HCT116 (cell line): ENCODE results near the gene EFL1. TPM values are rescaled to one million over a fixed set of nuclear protein-coding genes. Genes with fewer than 3 reads are reported as not detected.
"Not testable (repeated sequence)": the region's sequence is repeated elsewhere in the genome, so short reads cannot be mapped to it uniquely, and the experiment has no call there.

Experiments used
- ATAC-seq: fragments of 200-7000 bp; cut with Tn5 transposase; 2 replicates; pipeline ENCODE4 v1.9.1; 2020; ENCODE audit warnings: mild to moderate bottlenecking, moderate library complexity
- BruUV-seq: library from RNA; stranded (reverse); fragments of 400-500 nt; replicated peaks from 2 replicates; lab custom pipeline; 2021; lab: Mats Ljungman, UMichigan
- CTCF ChIA-PET: fragments of 300-600 bp; sonication (Branson Sonifier 250); formaldehyde crosslinking; loops from one replicate; lab custom pipeline; 2021; ENCODE audit warnings: antibody characterized with exemption; lab: Charles Lee
- POLR2A ChIA-PET: fragments of 300-600, 350-600 bp; sonication (Branson Sonifier 250); formaldehyde crosslinking; loops from one replicate; lab custom pipeline; 2021; ENCODE audit warnings: antibody characterized with exemption; lab: Charles Lee
- RAD21 ChIA-PET, 2 experiments: fragments of 300-600 bp; sonication (Branson Sonifier 250); formaldehyde crosslinking; loops; one replicate each; lab custom pipeline; 2023; ENCODE audit warnings: low total read pairs in 2 of 2; ENCODE audit not compliant: uncharacterized antibody in 2 of 2, unreplicated experiment in 2 of 2, low non-redundant PET in 1 of 2; lab: Charles Lee
- DNase-seq: peaks from one replicate; pipeline ENCODE4 v3.0.0-alpha.2; 2010; ENCODE audit warnings: low read depth, low spot score
- H2AFZ ChIP-seq: fragments of 200-600 bp; shearing (Covaris generic), sonication (generic); 2 replicates; pipeline ENCODE4 v1.6.1; 2017; ENCODE audit warnings: low read depth, mixed run types, mixed read lengths, antibody characterized with exemption, low read length; ENCODE audit not compliant: poor library complexity, severe bottlenecking
- H3K27ac ChIP-seq: 2 replicates; pipeline ENCODE4 v1.5.1; 2012; ENCODE audit warnings: low read depth, low read length
- H3K27me3 ChIP-seq: fragments of 200-600 bp; sonication (generic); 2 replicates; pipeline ENCODE4 v1.6.1; 2016; ENCODE audit warnings: mixed run types, low read length, mixed read lengths; ENCODE audit not compliant: insufficient read depth
- H3K36me3 ChIP-seq, 2 experiments: fragments of 200-500 bp in 1 of 2; fragments of 200-600 bp in 1 of 2; sonication (Bioruptor generic) in 1 of 2; sonication (generic) in 1 of 2; 2 replicates each; pipeline versions ENCODE4 v1.5.1 to v1.6.1; 2014 to 2016; ENCODE audit warnings: low read length in 2 of 2, inconsistent platforms in 1 of 2, mixed read lengths in 1 of 2, mixed run types in 1 of 2; ENCODE audit not compliant: insufficient read depth in 2 of 2, control insufficient read depth in 1 of 2
- H3K4me1 ChIP-seq, 2 experiments: fragments of 200-600 bp in 1 of 2; sonication (generic) in 1 of 2; 2 replicates each; pipeline versions ENCODE4 v1.5.1 to v1.6.1; 2012 to 2017; ENCODE audit warnings: low read length in 2 of 2, inconsistent platforms in 1 of 2, mild to moderate bottlenecking in 1 of 2, mixed read lengths in 1 of 2, mixed run types in 1 of 2, moderate library complexity in 1 of 2; ENCODE audit not compliant: insufficient read depth in 2 of 2, control insufficient read depth in 1 of 2
- H3K4me2 ChIP-seq: fragments of 200-600 bp; sonication (generic); 2 replicates; pipeline ENCODE4 v1.6.1; 2017; ENCODE audit warnings: mixed run types, low read length, mixed read lengths
- H3K4me3 ChIP-seq, 2 experiments: fragments of 200-600 bp in 1 of 2; sonication (generic) in 1 of 2; replicated peaks in 1 of 2; 2 replicates each; pipeline ENCODE4 v1.5.1; 2011 to 2016; ENCODE audit warnings: low read length in 2 of 2, control low read depth in 1 of 2, low read depth in 1 of 2, mild to moderate bottlenecking in 1 of 2, mixed read lengths in 1 of 2, mixed run types in 1 of 2
- H3K79me2 ChIP-seq: fragments of 200-600 bp; sonication (generic); 2 replicates; pipeline ENCODE4 v1.6.1; 2017; ENCODE audit warnings: mild to moderate bottlenecking, mixed run types, low read length, moderate library complexity, mixed read lengths; ENCODE audit not compliant: insufficient read depth
- H3K9ac ChIP-seq: fragments of 200-600 bp; sonication (generic); 2 replicates; pipeline ENCODE4 v1.6.1; 2016; ENCODE audit warnings: low read length, mixed read lengths
- H3K9me2 ChIP-seq: fragments of 200-600 bp; sonication (generic), shearing (Covaris generic); 2 replicates; pipeline ENCODE4 v1.6.1; 2017; ENCODE audit warnings: mixed run types, mild to moderate bottlenecking, moderate library complexity; ENCODE audit not compliant: insufficient read depth
- H3K9me3 ChIP-seq, 2 experiments: fragments of 200-500 bp in 1 of 2; fragments of 200-600 bp in 1 of 2; sonication (Bioruptor generic) in 1 of 2; sonication (generic) in 1 of 2; 2 replicates each; pipeline ENCODE4 v1.6.1; 2014 to 2017; ENCODE audit warnings: low read length in 2 of 2, mixed read lengths in 2 of 2, inconsistent platforms in 1 of 2, low read depth in 1 of 2, mild to moderate bottlenecking in 1 of 2, mixed run types in 1 of 2, moderate library complexity in 1 of 2; ENCODE audit not compliant: control insufficient read depth in 1 of 2, insufficient read depth in 1 of 2
- H4K20me1 ChIP-seq: fragments of 200-600 bp; sonication (generic), shearing (Covaris generic); 2 replicates; pipeline ENCODE4 v1.6.1; 2017; ENCODE audit warnings: mixed run types, mild to moderate bottlenecking, moderate library complexity; ENCODE audit not compliant: insufficient read depth
- ATF3 ChIP-seq: IDR thresholded peaks from 2 replicates; pipeline ENCODE4 v1.6.1; 2012
- CBX3 ChIP-seq: IDR thresholded peaks from 2 replicates; pipeline ENCODE4 v1.6.1; 2012; ENCODE audit warnings: low read depth
- CTCF ChIP-seq, 3 experiments: fragments of 200-600 bp in 1 of 3; sonication (generic) in 1 of 3; IDR thresholded peaks in 2 of 3; conservative IDR thresholded peaks in 1 of 3; 2 replicates each; pipeline ENCODE4 v1.5.1; 2012 to 2017; ENCODE audit warnings: low read depth in 2 of 3, low read length in 2 of 3, antibody characterized with exemption in 1 of 3, borderline replicate concordance in 1 of 3, control low read depth in 1 of 3, mild to moderate bottlenecking in 1 of 3, mixed read lengths in 1 of 3, mixed run types in 1 of 3, moderate library complexity in 1 of 3; ENCODE audit not compliant: insufficient read depth in 1 of 3
- ELF1 ChIP-seq: IDR thresholded peaks from 2 replicates; pipeline ENCODE4 v1.6.1; 2012; ENCODE audit warnings: low read depth, borderline replicate concordance
- FOSL1 ChIP-seq: IDR thresholded peaks from 2 replicates; pipeline ENCODE4 v1.6.1; 2012; ENCODE audit warnings: low read depth
- RAD21 ChIP-seq: IDR thresholded peaks from 2 replicates; pipeline ENCODE4 v1.6.1; 2012; ENCODE audit warnings: low read depth, mild to moderate bottlenecking
- SP1 ChIP-seq: IDR thresholded peaks from 2 replicates; pipeline ENCODE4 v1.6.1; 2012; ENCODE audit warnings: low read depth
- YY1 ChIP-seq: IDR thresholded peaks from 2 replicates; pipeline ENCODE4 v1.6.1; 2011; ENCODE audit warnings: low read length, low read depth, moderate library complexity, mild to moderate bottlenecking; ENCODE audit not compliant: insufficient replicate concordance; ENCODE audit errors: extremely low read depth
- ZNF274 ChIP-seq: fragments of 200-500 bp; sonication (Bioruptor generic); IDR thresholded peaks from 2 replicates; pipeline ENCODE4 v1.6.1; 2014; ENCODE audit warnings: mild to moderate bottlenecking, low read depth, low read length, inconsistent platforms
- intact Hi-C: fragments of 100-400 bp; cut with micrococcal nuclease; formaldehyde crosslinking; loops from 2 replicates; pipeline ENCODE4 v1.10.0; 2022
- total RNA-seq: library from RNA; stranded (reverse); gene quantifications from one replicate; pipeline ENCODE4 v1.2.1, GENCODE V29; 2021; ENCODE audit not compliant: unreplicated experiment

EFL1 gene
- total RNA-seq, 1 experiment from 2014 or later, result 12.7 TPM

DNA sequence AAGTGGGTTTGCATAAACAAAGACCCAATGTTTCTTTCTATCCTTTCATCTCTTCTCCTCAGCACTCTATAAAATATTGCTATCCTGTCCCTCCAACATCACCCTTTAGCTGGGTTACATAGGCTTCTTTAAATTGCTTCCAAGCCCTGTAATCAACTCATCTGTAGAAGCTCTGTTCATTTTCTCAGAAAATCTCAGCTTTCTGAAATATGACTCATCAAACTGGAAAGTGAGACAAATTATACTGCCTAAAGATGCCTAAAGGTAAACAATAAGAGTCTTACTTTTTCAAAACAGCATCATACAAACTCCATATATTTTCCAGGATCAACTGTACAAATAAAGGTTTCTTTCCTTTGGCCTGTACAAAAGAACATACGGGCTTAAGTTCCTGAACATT is 33.8 kb downstream of the EFL1 start:
- ChIA-PET CTCF (no interaction called here), RAD21 (no interaction called here), POLR2A (no interaction called here)
- no peaks in the 10 kb centered on the region for H3K4me1 ChIP-seq
- H3K4me2 ChIP-seq, result no peak overlapping the region
- H2AFZ ChIP-seq, result no peak overlapping the region
- no peaks in the 10 kb centered on the region for H3K9me3 ChIP-seq
- intact Hi-C loops, result no loop called here
- no peak overlapping the region for H3K9ac ChIP-seq
- H3K27me3 ChIP-seq, result no peaks in the 10 kb centered on the region
- H3K36me3 ChIP-seq, result peaks cover 0 to 3% of the 10 kb centered on the region in 2 experiments; a peak in 1 of 4 replicates
- TF ChIP-seq SP1, result no peak
- TF ChIP-seq ZNF274, result no peak
- no peak for TF ChIP-seq ELF1
- TF ChIP-seq YY1, result no peak
- TF ChIP-seq FOSL1, result no peak
- no peak for TF ChIP-seq CBX3
- no peak for TF ChIP-seq RAD21
- TF ChIP-seq ATF3, result no peak
- no TSS peak for BruUV-seq
- no peaks in the 10 kb centered on the region for H3K79me2 ChIP-seq
- H3K9me2 ChIP-seq, result no peaks in the 10 kb centered on the region
- DNase-seq (no peak), ATAC-seq (no peak)
- no peak overlapping the region for H3K4me3 ChIP-seq
- H3K27ac ChIP-seq, result no peak overlapping the region
- H4K20me1 ChIP-seq, result no peaks in the 10 kb centered on the region

- BruUV-seq, H4K20me1 ChIP-seq, H3K9ac ChIP-seq, H3K4me3 ChIP-seq, H2AFZ ChIP-seq, H3K4me1 ChIP-seq, POLR2A ChIA-PET, H3K27ac ChIP-seq, intact Hi-C loops, H3K36me3 ChIP-seq, H3K79me2 ChIP-seq, H3K9me2 ChIP-seq, H3K27me3 ChIP-seq, H3K4me2 ChIP-seq, H3K9me3 ChIP-seq, RAD21 ChIA-PET: not testable (repeated sequence)
- peak; percentile 19 for DNase-seq
- ATAC-seq, result peak; percentile 86
- TF ChIP-seq RAD21 (0 out of 2 replicates have a peak, but pooled peaks have one; percentile 17), CTCF (IDR thresholded peaks at IDR 0.05 in 2 of 3, conservative IDR thresholded peaks at IDR 0.05 in 1 of 3; ENCODE audit: borderline replicate concordance in 1 of 3, insufficient read depth in 1 of 3, low read depth in 2 of 3, low read length in 2 of 3) (peak; percentile 9 to 43 (median 34); a peak in 4 of 6 replicates)
- CTCF ChIA-PET, result interaction anchor here (0.6 kb wide), 1 partner anchor 13 kb away, joined by 3 read pairs; no protein-coding TSS in a partner anchor
Observed at GRCh38 chr15:82221535-82221934, 41.0 kb downstream of the EFL1 start.

DNA sequence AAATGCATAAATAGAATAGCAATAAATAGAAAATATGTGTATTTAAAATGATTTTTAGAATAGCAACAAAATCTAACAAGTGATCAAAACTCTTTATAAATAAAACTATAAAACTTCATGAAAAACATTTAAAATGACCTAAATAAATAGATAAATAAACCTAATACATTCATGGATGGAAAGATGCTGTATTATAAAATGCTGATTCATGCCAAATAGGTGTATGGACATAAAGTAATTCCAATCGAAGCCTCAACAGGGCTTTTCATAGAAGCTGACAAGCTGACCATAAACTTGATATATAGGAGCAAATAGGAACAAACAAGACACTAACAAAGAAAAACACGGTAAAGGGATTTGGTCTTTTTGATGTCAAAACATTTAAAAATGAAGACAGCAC is 46.4 kb downstream of the EFL1 start:
- POLR2A ChIA-PET, H3K4me1 ChIP-seq, DNase-seq, intact Hi-C loops, H3K27me3 ChIP-seq, CTCF ChIA-PET, H3K9me3 ChIP-seq, H3K9ac ChIP-seq, ATAC-seq, BruUV-seq, H3K79me2 ChIP-seq, H3K27ac ChIP-seq, H4K20me1 ChIP-seq, H3K4me2 ChIP-seq, H3K4me3 ChIP-seq, H2AFZ ChIP-seq, H3K36me3 ChIP-seq, H3K9me2 ChIP-seq, RAD21 ChIA-PET: not testable (repeated sequence)
